NAMALWA (cell line): Measurements from ENCODE around the gene DNM1.

Experiments
- DNase-seq: peaks from one replicate; pipeline ENCODE4 v3.0.0-alpha.2; 2015; ENCODE audit warnings: low spot score

The DNM1 gene

GRCh38 chr9:128203024-128203706, at the start of gene DNM1:
Gene DNM1 (plus strand): TSS chr9:128203379. CDS start chr9:128203471, 92 bp downstream.
- DNase-seq, result peak; percentile 80

- DNase-seq, result no peak
Measured at GRCh38 chr9:128153947-128154695, 49.1 kb upstream of the DNM1 start.

- no peak for DNase-seq
Measured at GRCh38 chr9:128155736-128156500, 47.3 kb upstream of the DNM1 start.

- peak; percentile 31 for DNase-seq
Measured at GRCh38 chr9:128159522-128159783, 43.7 kb upstream of the DNM1 start.

- DNase-seq, result peak; percentile 89
Measured at GRCh38 chr9:128159784-128160602, 43.2 kb upstream of the DNM1 start, which contains the start of gene BBLN. Gene BBLN (plus strand): TSS chr9:128160265. CDS start chr9:128160408, 143 bp downstream.

- DNase-seq, result peak; percentile 61
Measured at GRCh38 chr9:128160603-128160987, 42.6 kb upstream of the DNM1 start.

GRCh38 chr9:128161215-128161902, 41.8 kb upstream of the DNM1 start:
- no peak for DNase-seq

- DNase-seq, result no peak
Measured at GRCh38 chr9:128162215-128163026, 40.8 kb upstream of the DNM1 start.

- no peak for DNase-seq
Measured at GRCh38 chr9:128163027-128163515, 40.1 kb upstream of the DNM1 start.

- DNase-seq, result no peak
Measured at GRCh38 chr9:128163523-128164306, 39.5 kb upstream of the DNM1 start.

- no peak for DNase-seq
Measured at GRCh38 chr9:128164307-128164885, 38.8 kb upstream of the DNM1 start.

GRCh38 chr9:128166169-128166568, 37.0 kb upstream of the DNM1 start:
- no peak for DNase-seq

- DNase-seq, result no peak
Measured at GRCh38 chr9:128167209-128167608, 36.0 kb upstream of the DNM1 start.

- no peak for DNase-seq
Measured at GRCh38 chr9:128168731-128169308, 34.4 kb upstream of the DNM1 start.

- DNase-seq, result no peak
Measured at GRCh38 chr9:128169492-128169891, 33.7 kb upstream of the DNM1 start.

- no peak for DNase-seq
Measured at GRCh38 chr9:128169925-128170324, 33.3 kb upstream of the DNM1 start.

GRCh38 chr9:128174062-128174461, 29.1 kb upstream of the DNM1 start:
- no peak for DNase-seq

GRCh38 chr9:128175102-128175563, 28.0 kb upstream of the DNM1 start:
- no peak for DNase-seq

- no peak for DNase-seq
Measured at GRCh38 chr9:128175726-128176125, 27.5 kb upstream of the DNM1 start.
